ENCODE results near the gene SEZ6. TPM values are rescaled to one million over a fixed set of nuclear protein-coding genes. Genes with fewer than 3 reads are reported as not detected.
A peak's percentile ranks its signal among the peaks of the same experiment; 100 is the strongest.

Gene SEZ6
- total and polyA plus RNA-seq, 10 of the 15 experiments (the other 5 are each of a cell fraction or from before 2014, with no cell fraction given) = 0.05 to 0.87 (median 0.17) TPM; not detected in 4

- no peak for TF ChIP-seq E2F4 (IDR thresholded peaks at IDR 0.05; ENCODE audit: low read depth, low read length)
- no peak for TF ChIP-seq ZNF274 (IDR thresholded peaks at IDR 0.05; ENCODE audit: insufficient read depth, insufficient read length)
- TF ChIP-seq NFXL1 (IDR thresholded peaks at IDR 0.05; ENCODE audit: borderline replicate concordance) = peak; percentile 92
- TF ChIP-seq RB1 (IDR thresholded peaks at IDR 0.05; ENCODE audit: borderline replicate concordance) = 0 out of 2 replicates have a peak, but pooled peaks have one; percentile 46
- no peak for TF ChIP-seq SMAD5 (IDR thresholded peaks at IDR 0.05; ENCODE audit: low read depth)
- TF ChIP-seq KLF5 (IDR thresholded peaks at IDR 0.05; ENCODE audit: partially characterized antibody) = no peak
- TF ChIP-seq NKRF (conservative IDR thresholded peaks at IDR 0.05) = peak; percentile 88
- TF ChIP-seq TCF3 (IDR thresholded peaks at IDR 0.05; ENCODE audit: borderline replicate concordance, insufficient read depth, low read depth, low read length) = no peak
- no peak for TF ChIP-seq BCLAF1 (IDR thresholded peaks at IDR 0.05)
- no peak for TF ChIP-seq EZH2 (IDR thresholded peaks at IDR 0.05; ENCODE audit: borderline replicate concordance, control insufficient read depth, low read depth, low read length)
- 0 out of 2 replicates have a peak, but pooled peaks have one; percentile 45 for TF ChIP-seq POLR2AphosphoS5 (IDR thresholded peaks at IDR 0.05; ENCODE audit: low read length)
- TF ChIP-seq NR2F1 (conservative IDR thresholded peaks at IDR 0.05) = no peak
- no peak for TF ChIP-seq SREBF1 (IDR thresholded peaks at IDR 0.05; ENCODE audit: low read length)
- 0 out of 2 replicates have a peak, but pooled peaks have one; percentile 18 for TF ChIP-seq TAF1 (IDR thresholded peaks at IDR 0.05; ENCODE audit: borderline replicate concordance, low read depth, low read length)
- no peak for TF ChIP-seq MXI1 (IDR thresholded peaks at IDR 0.05; ENCODE audit: low read depth, low read length)
- TF ChIP-seq EED (IDR thresholded peaks at IDR 0.05; ENCODE audit: low read depth) = no peak
- 0 out of 2 replicates have a peak, but pooled peaks have one; percentile 13 for TF ChIP-seq MLLT1 (IDR thresholded peaks at IDR 0.05)
- no peak for TF ChIP-seq CBX5 (IDR thresholded peaks at IDR 0.05; ENCODE audit: low read depth)
- no peak for TF ChIP-seq HSF1 (IDR thresholded peaks at IDR 0.05; ENCODE audit: low read depth, low read length)
- peak; percentile 89 for TF ChIP-seq FOXK2 (IDR thresholded peaks at IDR 0.05)
- TF ChIP-seq ZBED1 (IDR thresholded peaks at IDR 0.05; ENCODE audit: borderline replicate concordance) = no peak
- TF ChIP-seq YBX1 (IDR thresholded peaks at IDR 0.05) = no peak
Observed at GRCh38 chr17:28949185-28950016, 56.4 kb downstream of the SEZ6 start (continued).

Data from GM12878 (cell line).